HUES48 (cell line): ENCODE data around the gene FNDC5.

Experiments used
- H3K27ac ChIP-seq: one replicate; pipeline ENCODE4 v1.7.0; 2013; ENCODE audit warnings: low read depth, low read length, inconsistent platforms
- H3K27me3 ChIP-seq: 2 replicates; pipeline ENCODE4 v1.6.1; 2013; ENCODE audit warnings: mild to moderate bottlenecking, low read length; ENCODE audit not compliant: control insufficient read depth, insufficient read depth
- H3K36me3 ChIP-seq: 2 replicates; pipeline ENCODE4 v1.6.1; 2013; ENCODE audit warnings: low read length; ENCODE audit not compliant: control insufficient read depth, insufficient read depth
- H3K4me1 ChIP-seq: 2 replicates; pipeline ENCODE4 v1.6.1; 2013; ENCODE audit warnings: mild to moderate bottlenecking, low read length; ENCODE audit not compliant: control insufficient read depth, insufficient read depth
- H3K4me3 ChIP-seq: 2 replicates; pipeline ENCODE4 v1.5.1; 2013; ENCODE audit warnings: mild to moderate bottlenecking, low read depth, low read length
- H3K9ac ChIP-seq: 2 replicates; pipeline ENCODE4 v1.6.1; 2013; ENCODE audit warnings: mild to moderate bottlenecking, low read depth, low read length, moderate library complexity
- H3K9me3 ChIP-seq: 2 replicates; pipeline ENCODE4 v1.6.1; 2013; ENCODE audit warnings: low read length; ENCODE audit not compliant: control insufficient read depth, insufficient read depth

FNDC5 gene

DNA sequence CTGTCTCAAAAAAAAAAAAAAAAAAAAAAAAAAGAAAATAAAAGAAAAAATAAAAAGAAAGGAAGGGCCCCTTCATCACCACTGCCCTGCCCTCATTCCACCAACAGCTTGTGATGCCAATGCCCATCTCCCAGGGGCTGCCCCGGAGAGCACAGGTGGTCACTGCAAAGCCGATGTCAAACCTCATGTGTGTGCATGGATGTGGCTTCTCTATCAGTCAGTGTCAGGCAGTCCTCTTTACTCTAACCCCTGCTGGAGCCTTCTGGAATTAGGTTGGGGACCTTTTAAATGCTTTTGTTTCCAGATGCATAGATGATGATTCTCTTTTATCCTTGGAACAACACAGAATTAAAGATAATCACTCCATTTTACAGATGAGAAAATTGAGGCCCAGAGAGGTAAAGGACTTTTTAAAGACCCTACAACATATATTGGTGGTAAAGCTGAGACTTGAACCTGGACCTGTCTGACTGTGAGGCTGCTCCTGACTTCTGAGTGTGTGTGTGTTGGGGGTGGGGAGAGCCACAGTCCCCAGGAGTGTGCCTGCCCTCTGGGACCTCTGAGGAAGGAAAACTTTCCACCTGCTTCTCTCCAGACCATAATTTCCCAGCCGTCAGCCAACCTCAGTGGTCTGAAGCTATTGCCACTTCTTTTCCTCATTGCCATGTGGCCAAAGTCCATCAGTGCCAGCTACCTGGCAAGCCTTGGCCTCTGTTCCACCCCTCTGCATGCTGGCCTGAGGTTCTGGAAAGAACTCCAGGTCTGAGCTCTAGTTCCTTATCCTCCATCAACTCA lies 33.5 kb upstream of the FNDC5 start:
- H3K36me3 ChIP-seq, result no peaks in the 10 kb centered on the region
- no peaks in the 10 kb centered on the region for H3K9me3 ChIP-seq
- H3K4me3 ChIP-seq, result no peak overlapping the region
- peaks cover 7% of the 10 kb centered on the region for H3K4me1 ChIP-seq
- no peak overlapping the region for H3K9ac ChIP-seq
- peaks cover 33% of the 10 kb centered on the region for H3K27me3 ChIP-seq
- no peak overlapping the region for H3K27ac ChIP-seq

DNA sequence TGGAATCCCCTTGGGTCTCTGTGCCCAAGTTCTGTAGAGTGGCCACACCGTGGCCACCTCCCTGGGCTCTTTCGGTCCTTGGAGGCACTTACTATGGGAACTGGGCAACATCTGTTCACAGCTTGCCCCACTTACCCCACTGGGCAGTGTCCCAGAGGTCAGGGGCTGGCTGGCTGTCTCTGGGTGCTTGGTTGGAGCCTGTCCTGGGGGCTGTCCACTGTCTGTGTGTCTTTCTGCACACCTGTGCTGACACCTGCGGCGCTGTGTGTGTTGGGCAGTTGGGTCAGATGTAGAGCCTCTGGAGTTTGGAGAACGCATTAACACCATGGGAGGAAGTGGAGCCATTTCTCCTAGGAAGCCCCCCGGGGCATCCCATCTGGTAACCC lies 31.8 kb upstream of the FNDC5 start:
- H3K9me3 ChIP-seq, result no peaks in the 10 kb centered on the region
- peaks cover 7% of the 10 kb centered on the region for H3K4me1 ChIP-seq
- no peaks in the 10 kb centered on the region for H3K36me3 ChIP-seq
- H3K27me3 ChIP-seq, result peaks cover 43% of the 10 kb centered on the region
- no peak overlapping the region for H3K9ac ChIP-seq
- H3K27ac ChIP-seq, result no peak overlapping the region
- no peak overlapping the region for H3K4me3 ChIP-seq

DNA sequence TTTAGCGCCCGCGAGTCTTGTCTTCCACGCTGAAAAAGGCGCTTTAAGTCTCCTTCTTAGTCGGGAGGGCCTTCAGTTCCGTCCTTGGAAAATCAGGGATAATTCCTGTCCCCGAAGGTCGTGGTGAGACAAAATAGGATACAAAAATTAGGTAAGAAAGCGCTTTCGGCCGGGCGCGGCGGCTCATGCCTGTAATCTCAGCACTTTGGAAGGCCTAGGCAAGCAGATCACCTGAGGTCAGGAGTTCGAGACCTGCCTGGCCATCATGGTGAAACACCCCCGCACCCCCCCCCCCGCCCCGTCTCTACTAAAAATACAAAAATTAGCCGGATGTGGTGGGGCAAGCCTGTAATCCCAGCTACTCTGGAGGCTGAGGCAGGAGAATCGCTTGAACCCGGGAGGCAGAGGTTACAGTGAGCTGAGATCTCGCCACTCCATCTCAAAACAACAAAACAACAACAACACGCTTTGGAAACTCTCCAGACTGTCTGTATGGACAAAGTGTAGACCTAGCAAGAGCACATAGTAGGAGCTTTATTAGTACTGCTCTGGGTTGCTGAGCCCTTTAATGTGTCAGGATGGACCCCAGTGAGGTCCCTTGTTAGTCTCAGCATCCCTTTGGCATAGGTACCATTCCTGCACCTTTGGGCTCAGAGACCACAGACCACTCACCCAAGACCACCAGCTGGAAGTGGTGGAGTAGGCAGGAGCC lies 31.3 kb upstream of the FNDC5 start:
- no peaks in the 10 kb centered on the region for H3K9me3 ChIP-seq
- H3K4me3 ChIP-seq, result peak overlapping the region; percentile 65
- peaks cover 7% of the 10 kb centered on the region for H3K4me1 ChIP-seq
- H3K27ac ChIP-seq, result no peak overlapping the region
- H3K9ac ChIP-seq, result no peak overlapping the region
- no peaks in the 10 kb centered on the region for H3K36me3 ChIP-seq
- peaks cover 43% of the 10 kb centered on the region for H3K27me3 ChIP-seq

DNA sequence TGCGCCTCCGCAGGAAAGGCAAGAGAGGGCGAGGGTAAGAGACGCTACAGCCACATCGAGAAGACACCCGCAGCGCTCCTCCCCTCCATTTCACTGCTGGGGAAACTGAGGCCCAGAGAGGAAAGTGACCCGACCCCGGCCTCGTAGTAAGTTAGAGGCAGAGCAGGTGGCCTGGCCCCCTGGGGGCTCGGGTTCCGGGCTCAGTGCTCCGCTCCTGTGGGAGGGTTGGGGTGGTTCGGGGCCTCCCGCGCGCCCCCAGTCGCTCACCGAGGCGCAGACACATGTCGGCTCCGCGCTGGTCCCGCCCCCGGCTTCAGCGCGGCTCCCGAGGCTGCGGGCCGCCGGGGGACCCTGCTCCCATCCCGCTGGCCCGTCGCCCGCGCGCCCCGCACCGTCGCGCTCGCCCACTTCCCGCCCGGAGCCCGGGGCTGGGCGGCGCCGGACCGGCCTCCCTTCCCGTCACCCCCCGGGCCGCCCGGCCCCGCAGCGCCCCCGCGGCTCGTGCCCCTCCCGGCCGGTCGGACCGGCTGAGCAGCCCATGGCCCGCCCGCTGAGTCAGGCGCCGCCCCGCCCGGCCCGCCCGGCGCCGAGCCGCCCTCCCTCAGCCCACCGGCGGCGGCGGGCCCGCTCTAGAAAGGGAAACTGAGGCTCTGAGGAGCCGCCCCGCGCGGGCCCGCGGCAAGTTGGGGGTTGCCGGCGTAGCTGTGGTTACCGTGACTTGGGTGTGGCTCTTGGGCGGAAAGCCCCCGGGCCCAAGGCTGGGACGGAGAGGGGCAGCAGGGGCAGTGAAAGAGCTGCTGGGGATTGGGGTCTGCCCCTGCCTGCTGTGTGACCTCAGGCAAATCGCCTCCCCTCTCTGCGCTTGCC lies 30.5 kb upstream of the FNDC5 start, which contains the start of gene TMEM54:
Gene TMEM54, minus strand, starts transcription at position 434 of the 867 bp plus-strand sequence. Its CDS starts 151 bp downstream, at position 283.
- no peaks in the 10 kb centered on the region for H3K36me3 ChIP-seq
- H3K9me3 ChIP-seq, result no peaks in the 10 kb centered on the region
- H3K27ac ChIP-seq, result no peak within 1 kb of the TSS
- peak within 1 kb of the TSS; percentile 65 for H3K4me3 ChIP-seq
- H3K9ac ChIP-seq, result no peak within 1 kb of the TSS
- peaks cover 7% of the 10 kb centered on the region for H3K4me1 ChIP-seq
- H3K27me3 ChIP-seq, result peaks cover 43% of the 10 kb centered on the region

DNA sequence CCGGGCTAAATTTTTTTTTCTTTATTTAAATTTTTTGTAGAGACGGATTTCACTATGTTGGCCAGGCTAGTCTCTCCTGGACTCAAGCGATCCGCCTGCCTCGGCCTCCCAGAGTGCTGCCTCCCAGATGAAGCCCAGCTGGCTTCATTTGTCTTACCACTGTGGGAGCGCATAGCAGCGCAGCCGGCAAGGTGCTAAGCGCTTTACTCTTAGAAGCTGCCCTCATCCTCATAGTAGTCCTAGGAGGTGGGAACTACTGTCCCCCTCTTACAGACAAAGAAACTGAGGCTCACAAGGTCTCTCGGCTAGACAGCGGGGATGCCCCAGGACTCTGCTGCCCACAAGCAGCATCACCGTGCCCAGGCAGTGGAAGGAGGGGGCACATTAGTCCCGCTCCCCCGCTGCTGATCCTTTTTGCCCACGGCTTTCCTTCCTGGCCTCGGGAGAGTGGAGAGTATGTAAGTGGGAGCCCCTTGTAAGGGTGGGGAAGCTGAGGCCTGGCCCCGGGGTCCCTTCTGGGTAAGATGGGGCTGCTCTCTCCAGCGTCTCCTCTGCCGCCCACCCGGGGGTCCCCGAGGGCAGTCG lies 29.8 kb upstream of the FNDC5 start:
- Histone ChIP-seq H3K9me3 (no peaks in the 10 kb centered on the region), H3K27me3 (peaks cover 43% of the 10 kb centered on the region), H3K36me3 (no peaks in the 10 kb centered on the region), H3K9ac (no peak overlapping the region), H3K4me3 (peak overlapping the region; percentile 65), H3K27ac (no peak overlapping the region), H3K4me1 (peaks cover 7% of the 10 kb centered on the region)

DNA sequence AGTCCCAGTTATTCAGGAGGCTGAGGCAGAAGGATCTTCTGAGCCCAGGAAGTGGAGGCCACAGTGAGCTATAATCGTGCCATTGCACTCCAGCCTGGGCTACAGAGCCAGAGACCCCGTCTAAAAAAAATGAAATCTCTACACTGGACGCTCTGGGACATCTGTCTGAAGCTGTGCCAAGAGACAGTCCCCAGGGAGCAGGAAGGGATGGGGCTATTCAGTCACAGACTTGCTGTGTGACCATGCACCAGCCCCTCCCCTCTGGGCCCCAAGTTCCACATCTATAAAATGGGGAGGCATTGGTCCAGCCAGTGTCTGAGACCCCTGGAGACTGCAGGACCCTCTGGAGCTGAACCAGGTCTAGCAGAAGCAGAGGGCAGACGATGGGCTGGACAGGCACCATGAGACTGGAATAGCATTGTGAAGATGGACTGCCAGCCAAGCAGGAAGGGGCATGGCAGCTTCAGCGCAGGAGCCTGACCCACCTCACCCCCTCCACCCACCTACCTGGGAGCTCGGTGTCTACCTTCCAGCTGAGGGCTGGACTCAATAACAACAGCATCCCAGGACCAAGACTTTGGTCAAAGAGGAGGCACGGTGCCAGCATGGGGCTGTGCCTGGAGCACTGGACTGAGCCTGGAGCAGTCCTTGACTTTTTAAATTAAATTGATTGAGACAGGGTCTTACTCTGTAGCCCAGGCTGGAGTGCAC lies 29.0 kb upstream of the FNDC5 start:
- H3K4me1 ChIP-seq, result peaks cover 7% of the 10 kb centered on the region
- H3K36me3 ChIP-seq, result no peaks in the 10 kb centered on the region
- H3K9ac ChIP-seq, result no peak overlapping the region
- H3K27ac ChIP-seq, result no peak overlapping the region
- H3K27me3 ChIP-seq, result peaks cover 43% of the 10 kb centered on the region
- peak overlapping the region; percentile 65; the same call in 1 of the 2 replicates for H3K4me3 ChIP-seq
- H3K9me3 ChIP-seq, result no peaks in the 10 kb centered on the region

DNA sequence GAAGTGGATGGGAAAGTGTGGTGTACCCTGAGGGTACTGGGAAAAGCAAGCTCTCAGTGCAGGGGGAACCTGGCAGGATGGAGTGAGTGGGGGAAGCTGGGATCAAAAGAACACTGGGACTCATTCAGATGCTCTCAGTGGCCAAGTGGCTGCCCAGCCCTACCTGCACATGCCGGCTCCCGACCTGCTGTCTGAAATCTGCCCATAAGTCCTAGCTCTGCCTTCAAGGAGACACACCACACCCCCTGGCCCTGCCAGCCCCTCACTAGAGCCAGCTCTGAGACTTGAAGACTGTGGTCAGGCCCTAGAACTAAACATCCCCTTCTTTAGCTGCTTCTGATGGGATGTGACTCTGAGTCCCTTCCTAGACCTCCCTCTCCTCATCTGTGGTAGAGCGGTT lies 28.2 kb upstream of the FNDC5 start:
- peaks cover 43% of the 10 kb centered on the region for H3K27me3 ChIP-seq

DNA sequence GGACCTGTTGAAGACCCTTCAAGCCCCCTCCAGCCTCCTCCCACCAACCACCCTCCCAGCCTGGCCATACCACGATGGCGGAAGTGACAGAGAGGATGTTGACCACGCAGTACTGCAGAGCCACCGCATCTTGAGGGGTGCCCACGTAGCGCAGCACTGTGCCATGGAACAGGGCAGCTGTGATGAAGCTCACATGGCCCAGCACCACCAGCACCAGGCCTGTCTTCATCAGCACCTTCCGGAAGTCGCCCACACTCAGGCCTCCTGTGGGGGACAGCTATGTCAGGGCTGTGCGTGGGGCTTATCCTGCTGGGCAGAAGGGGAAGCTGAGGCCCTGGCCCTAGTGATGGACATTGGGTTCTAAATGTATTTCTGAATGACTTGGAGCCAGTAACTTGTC lies 27.3 kb upstream of the FNDC5 start:
- H3K4me3 ChIP-seq, result no peak overlapping the region
- peaks cover 43% of the 10 kb centered on the region for H3K27me3 ChIP-seq
- no peak overlapping the region for H3K27ac ChIP-seq
- H3K36me3 ChIP-seq, result no peaks in the 10 kb centered on the region
- H3K9ac ChIP-seq, result no peak overlapping the region
- H3K9me3 ChIP-seq, result no peaks in the 10 kb centered on the region
- H3K4me1 ChIP-seq, result peaks cover 10% of the 10 kb centered on the region

More for the DNA sequence above, 28.2 kb upstream of the FNDC5 start:
- H3K27ac ChIP-seq, result no peak overlapping the region
- no peak overlapping the region for H3K9ac ChIP-seq
- H3K4me1 ChIP-seq, result peaks cover 10% of the 10 kb centered on the region
- H3K4me3 ChIP-seq, result no peak overlapping the region
- H3K9me3 ChIP-seq, result no peaks in the 10 kb centered on the region
- no peaks in the 10 kb centered on the region for H3K36me3 ChIP-seq

DNA sequence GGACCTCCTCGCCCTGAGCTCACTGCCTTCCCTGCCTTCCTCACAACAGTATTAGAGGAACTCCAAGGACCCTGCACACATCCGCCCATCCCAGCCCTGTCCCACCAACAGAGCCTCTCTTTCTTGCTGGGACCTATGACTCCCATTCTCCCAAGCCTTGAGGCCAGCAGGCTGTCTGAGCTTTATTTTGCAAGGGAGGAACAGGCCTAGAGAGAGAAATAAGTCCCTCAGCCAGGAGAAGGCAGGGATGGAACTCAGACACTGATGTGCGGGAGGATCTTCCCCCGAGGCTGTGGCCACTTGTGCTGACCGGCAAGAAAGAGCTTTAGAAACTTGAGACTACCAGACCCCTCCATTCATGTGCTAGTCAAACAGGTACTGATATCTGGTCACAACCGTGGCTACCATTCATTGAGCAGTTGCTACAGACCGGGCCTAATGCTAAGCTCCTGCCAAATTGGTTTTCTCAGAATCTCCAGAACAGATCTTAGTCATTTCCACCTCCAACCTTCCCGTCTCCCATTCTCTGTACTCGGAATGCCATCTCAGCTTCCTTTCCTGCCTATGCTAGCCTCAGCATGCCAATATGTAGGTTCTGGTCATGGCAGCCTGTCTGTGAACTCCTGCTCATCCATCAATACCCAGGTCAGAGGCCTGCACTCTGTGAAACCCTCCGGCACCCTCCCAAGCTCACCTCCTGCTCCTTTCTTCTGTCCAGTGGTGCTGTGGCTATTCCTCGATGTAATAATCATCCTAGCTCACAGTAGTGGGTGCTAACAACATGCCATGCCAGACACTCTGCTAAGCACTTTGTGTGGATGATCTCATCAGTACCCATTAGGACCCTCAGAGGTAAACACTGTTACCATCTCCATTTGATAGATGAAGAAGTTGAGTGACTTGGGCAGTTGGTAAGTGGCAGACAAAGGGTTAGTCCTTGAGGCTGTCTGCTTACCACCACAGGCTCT lies 26.7 kb upstream of the FNDC5 start:
- Histone ChIP-seq H3K27ac (no peak overlapping the region), H3K36me3 (no peaks in the 10 kb centered on the region), H3K4me3 (no peak overlapping the region), H3K27me3 (peaks cover 42% of the 10 kb centered on the region), H3K4me1 (peaks cover 10% of the 10 kb centered on the region), H3K9me3 (no peaks in the 10 kb centered on the region), H3K9ac (no peak overlapping the region)
